Measurements from ENCODE around the gene LMX1B.

The LMX1B gene

DNA sequence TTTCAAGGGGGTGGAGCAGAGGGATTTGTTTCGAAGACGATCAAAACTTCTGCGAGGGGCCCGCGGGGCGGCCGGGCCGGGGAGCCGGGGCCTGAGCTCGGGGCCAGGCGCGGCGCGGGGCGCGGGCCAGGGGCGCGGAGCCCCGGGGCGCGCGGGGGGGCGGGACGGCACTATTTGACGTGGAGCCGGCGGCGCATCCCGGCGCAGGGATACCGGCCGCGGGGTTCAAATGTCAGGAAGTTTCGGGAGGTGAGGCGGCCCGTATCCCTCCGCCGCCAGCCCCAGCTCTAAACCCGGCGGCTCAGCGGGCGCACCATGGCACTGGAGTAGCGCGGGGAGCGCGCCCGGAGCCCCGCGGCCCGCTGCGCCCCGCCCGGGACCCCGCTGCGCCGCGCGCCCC lies at the start of gene LMX1B (continued):
- TF ChIP-seq ZBTB7A (tag by site-specific recombination; IDR thresholded peaks at IDR 0.05; ENCODE audit: low read depth) (0 out of 2 replicates have a peak, but pooled peaks have one; percentile 74), ZNF423 (tag by site-specific recombination; IDR thresholded peaks at IDR 0.05) (0 out of 2 replicates have a peak, but pooled peaks have one; percentile 36), ZNF776 (tag by site-specific recombination; IDR thresholded peaks at IDR 0.05; ENCODE audit: borderline replicate concordance) (no peak), ZNF555 (tag by site-specific recombination; conservative IDR thresholded peaks at IDR 0.05) (no peak), GLIS1 (tag by site-specific recombination; IDR thresholded peaks at IDR 0.05) (no peak), ZNF544 (tag by site-specific recombination; IDR thresholded peaks at IDR 0.05) (no peak), SCRT2 (tag by site-specific recombination; IDR thresholded peaks at IDR 0.05) (no peak), ZNF214 (tag by site-specific recombination; IDR thresholded peaks at IDR 0.05; ENCODE audit: borderline replicate concordance) (no peak)

DNA sequence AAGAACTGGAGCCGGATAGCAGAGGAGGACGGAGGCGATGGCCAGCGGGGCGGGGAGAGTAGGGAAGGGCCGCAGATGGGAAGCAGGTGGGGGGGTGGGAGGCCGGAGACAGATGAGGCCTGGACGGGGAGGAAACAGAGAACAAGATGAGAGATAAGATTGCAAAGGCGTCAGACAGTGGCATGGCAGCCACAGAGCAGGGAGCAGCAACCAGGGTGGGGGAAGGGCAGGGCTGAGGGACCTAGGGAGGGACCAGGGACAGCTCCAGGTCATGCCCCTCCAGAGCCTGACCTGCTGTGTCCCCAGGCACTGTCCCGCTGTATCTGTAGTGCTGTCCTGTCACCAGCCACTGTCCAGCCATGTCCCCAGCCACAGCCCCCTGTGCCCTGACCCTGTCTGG lies 49.6 kb upstream of the LMX1B start:
- ChIA-PET CTCF (interaction anchor here (0.6 to 4.9 kb wide), 6 partner anchors 20 to 220 kb away, joined by 3 to 52 read pairs (median 4); no protein-coding TSS in a partner anchor), POLR2A (no interaction called here)
- H3K4me3 ChIP-seq (ENCODE audit: low read depth, low read length), result no peak overlapping the region
- H3K36me3 ChIP-seq (ENCODE audit: control insufficient read depth in 2 of 2, insufficient read depth in 1 of 2, low read length in 2 of 2), result no peaks in the 10 kb centered on the region
- no peaks in the 10 kb centered on the region for H3K4me1 ChIP-seq (ENCODE audit: control insufficient read depth, insufficient read depth, low read length)
- H3K9me3 ChIP-seq (ENCODE audit: control insufficient read depth, insufficient read depth, low read depth, low read length), result no peaks in the 10 kb centered on the region
- TF ChIP-seq, protein P1, sequence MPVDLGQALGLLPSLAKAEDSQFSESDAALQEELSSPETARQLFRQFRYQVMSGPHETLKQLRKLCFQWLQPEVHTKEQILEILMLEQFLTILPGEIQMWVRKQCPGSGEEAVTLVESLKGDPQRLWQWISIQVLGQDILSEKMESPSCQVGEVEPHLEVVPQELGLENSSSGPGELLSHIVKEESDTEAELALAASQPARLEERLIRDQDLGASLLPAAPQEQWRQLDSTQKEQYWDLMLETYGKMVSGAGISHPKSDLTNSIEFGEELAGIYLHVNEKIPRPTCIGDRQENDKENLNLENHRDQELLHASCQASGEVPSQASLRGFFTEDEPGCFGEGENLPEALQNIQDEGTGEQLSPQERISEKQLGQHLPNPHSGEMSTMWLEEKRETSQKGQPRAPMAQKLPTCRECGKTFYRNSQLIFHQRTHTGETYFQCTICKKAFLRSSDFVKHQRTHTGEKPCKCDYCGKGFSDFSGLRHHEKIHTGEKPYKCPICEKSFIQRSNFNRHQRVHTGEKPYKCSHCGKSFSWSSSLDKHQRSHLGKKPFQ (tag by site-specific recombination; IDR thresholded peaks at IDR 0.05), result no peak
- TF ChIP-seq ZNF747 (tag by site-specific recombination; IDR thresholded peaks at IDR 0.05) (no peak), ZBTB20 (tag by site-specific recombination; IDR thresholded peaks at IDR 0.05) (no peak), ZNF560 (tag by site-specific recombination; IDR thresholded peaks at IDR 0.05; ENCODE audit: borderline replicate concordance) (no peak), ZNF510 (tag by site-specific recombination; IDR thresholded peaks at IDR 0.05; ENCODE audit: insufficient replicate concordance) (no peak), ZNF555 (tag by site-specific recombination; conservative IDR thresholded peaks at IDR 0.05) (no peak)
- TF ChIP-seq, protein P2, sequence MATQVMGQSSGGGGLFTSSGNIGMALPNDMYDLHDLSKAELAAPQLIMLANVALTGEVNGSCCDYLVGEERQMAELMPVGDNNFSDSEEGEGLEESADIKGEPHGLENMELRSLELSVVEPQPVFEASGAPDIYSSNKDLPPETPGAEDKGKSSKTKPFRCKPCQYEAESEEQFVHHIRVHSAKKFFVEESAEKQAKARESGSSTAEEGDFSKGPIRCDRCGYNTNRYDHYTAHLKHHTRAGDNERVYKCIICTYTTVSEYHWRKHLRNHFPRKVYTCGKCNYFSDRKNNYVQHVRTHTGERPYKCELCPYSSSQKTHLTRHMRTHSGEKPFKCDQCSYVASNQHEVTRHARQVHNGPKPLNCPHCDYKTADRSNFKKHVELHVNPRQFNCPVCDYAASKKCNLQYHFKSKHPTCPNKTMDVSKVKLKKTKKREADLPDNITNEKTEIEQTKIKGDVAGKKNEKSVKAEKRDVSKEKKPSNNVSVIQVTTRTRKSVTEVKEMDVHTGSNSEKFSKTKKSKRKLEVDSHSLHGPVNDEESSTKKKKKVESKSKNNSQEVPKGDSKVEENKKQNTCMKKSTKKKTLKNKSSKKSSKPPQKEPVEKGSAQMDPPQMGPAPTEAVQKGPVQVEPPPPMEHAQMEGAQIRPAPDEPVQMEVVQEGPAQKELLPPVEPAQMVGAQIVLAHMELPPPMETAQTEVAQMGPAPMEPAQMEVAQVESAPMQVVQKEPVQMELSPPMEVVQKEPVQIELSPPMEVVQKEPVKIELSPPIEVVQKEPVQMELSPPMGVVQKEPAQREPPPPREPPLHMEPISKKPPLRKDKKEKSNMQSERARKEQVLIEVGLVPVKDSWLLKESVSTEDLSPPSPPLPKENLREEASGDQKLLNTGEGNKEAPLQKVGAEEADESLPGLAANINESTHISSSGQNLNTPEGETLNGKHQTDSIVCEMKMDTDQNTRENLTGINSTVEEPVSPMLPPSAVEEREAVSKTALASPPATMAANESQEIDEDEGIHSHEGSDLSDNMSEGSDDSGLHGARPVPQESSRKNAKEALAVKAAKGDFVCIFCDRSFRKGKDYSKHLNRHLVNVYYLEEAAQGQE (tag by site-specific recombination; IDR thresholded peaks at IDR 0.05), result peak; percentile 80
- no peak overlapping the region for H3K27ac ChIP-seq (ENCODE audit: extremely low read depth, low read depth, low read length)

DNA sequence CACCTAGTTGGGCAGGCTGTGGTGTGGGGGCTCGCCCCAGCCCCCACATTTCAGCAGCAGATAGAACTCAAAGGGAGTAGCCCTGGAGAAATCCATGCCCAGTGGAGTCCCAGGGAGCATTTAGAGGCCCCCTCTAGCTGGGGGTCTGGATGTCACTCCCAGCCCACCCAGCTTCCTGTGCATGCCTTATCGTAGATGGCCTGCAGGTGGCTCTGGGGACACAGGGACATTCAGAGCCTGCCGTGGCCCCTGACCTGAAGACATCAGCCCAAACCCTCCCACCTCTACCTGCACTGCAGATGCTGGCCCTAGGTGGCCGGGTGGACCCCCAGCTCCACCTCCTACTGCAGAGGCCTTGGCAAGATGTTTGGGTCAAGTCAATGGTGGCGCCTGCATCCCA lies 49.0 kb upstream of the LMX1B start:
- H3K4me1 ChIP-seq (ENCODE audit: control insufficient read depth, insufficient read depth, low read length), result no peaks in the 10 kb centered on the region
- no peaks in the 10 kb centered on the region for H3K36me3 ChIP-seq (ENCODE audit: control insufficient read depth in 2 of 2, insufficient read depth in 1 of 2, low read length in 2 of 2)
- POLR2A ChIA-PET, result interaction anchor here (0.6 kb wide), 1 partner anchor 63 kb away, joined by 3 read pairs; no protein-coding TSS in a partner anchor
- H3K27ac ChIP-seq (ENCODE audit: extremely low read depth, low read depth, low read length), result no peak overlapping the region
- CTCF ChIA-PET, result interaction anchor here (0.6 to 4.9 kb wide), 5 partner anchors 65 to 219 kb away, joined by 3 to 52 read pairs (median 5); no protein-coding TSS in a partner anchor
- no peak overlapping the region for H3K4me3 ChIP-seq (ENCODE audit: low read depth, low read length)
- H3K9me3 ChIP-seq (ENCODE audit: control insufficient read depth, insufficient read depth, low read depth, low read length), result no peaks in the 10 kb centered on the region
- TF ChIP-seq, protein P3, sequence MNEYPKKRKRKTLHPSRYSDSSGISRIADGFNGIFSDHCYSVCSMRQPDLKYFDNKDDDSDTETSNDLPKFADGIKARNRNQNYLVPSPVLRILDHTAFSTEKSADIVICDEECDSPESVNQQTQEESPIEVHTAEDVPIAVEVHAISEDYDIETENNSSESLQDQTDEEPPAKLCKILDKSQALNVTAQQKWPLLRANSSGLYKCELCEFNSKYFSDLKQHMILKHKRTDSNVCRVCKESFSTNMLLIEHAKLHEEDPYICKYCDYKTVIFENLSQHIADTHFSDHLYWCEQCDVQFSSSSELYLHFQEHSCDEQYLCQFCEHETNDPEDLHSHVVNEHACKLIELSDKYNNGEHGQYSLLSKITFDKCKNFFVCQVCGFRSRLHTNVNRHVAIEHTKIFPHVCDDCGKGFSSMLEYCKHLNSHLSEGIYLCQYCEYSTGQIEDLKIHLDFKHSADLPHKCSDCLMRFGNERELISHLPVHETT (tag by site-specific recombination; IDR thresholded peaks at IDR 0.05), result no peak
- TF ChIP-seq, protein P4, sequence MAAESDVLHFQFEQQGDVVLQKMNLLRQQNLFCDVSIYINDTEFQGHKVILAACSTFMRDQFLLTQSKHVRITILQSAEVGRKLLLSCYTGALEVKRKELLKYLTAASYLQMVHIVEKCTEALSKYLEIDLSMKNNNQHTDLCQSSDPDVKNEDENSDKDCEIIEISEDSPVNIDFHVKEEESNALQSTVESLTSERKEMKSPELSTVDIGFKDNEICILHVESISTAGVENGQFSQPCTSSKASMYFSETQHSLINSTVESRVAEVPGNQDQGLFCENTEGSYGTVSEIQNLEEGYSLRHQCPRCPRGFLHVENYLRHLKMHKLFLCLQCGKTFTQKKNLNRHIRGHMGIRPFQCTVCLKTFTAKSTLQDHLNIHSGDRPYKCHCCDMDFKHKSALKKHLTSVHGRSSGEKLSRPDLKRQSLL (tag by site-specific recombination; IDR thresholded peaks at IDR 0.05), result no peak
- no peak for TF ChIP-seq ZNF585B (tag by site-specific recombination; IDR thresholded peaks at IDR 0.05)
- no peak for TF ChIP-seq ZNF423 (tag by site-specific recombination; IDR thresholded peaks at IDR 0.05)
- TF ChIP-seq ZNF175 (tag by site-specific recombination; IDR thresholded peaks at IDR 0.05), result no peak
- TF ChIP-seq BCL11A (tag by site-specific recombination; IDR thresholded peaks at IDR 0.05; ENCODE audit: low read depth), result no peak
- no peak for TF ChIP-seq ZNF701 (tag by site-specific recombination; IDR thresholded peaks at IDR 0.05)
- TF ChIP-seq ZNF830 (tag by site-specific recombination; IDR thresholded peaks at IDR 0.05; ENCODE audit: low read depth), result no peak
- TF ChIP-seq ZNF521 (tag by site-specific recombination; IDR thresholded peaks at IDR 0.05), result no peak
- TF ChIP-seq ZNF292 (tag by site-specific recombination; IDR thresholded peaks at IDR 0.05; ENCODE audit: borderline replicate concordance, low read depth), result no peak
- no peak for TF ChIP-seq ZIC2 (tag by site-specific recombination; IDR thresholded peaks at IDR 0.05)
- TF ChIP-seq ZFP37 (tag by site-specific recombination; IDR thresholded peaks at IDR 0.05), result no peak
- no peak for TF ChIP-seq ZNF560 (tag by site-specific recombination; IDR thresholded peaks at IDR 0.05; ENCODE audit: borderline replicate concordance)

All from HEK293 (cell line).